ENCODE data around the gene FMN1.

The FMN1 gene

DNA sequence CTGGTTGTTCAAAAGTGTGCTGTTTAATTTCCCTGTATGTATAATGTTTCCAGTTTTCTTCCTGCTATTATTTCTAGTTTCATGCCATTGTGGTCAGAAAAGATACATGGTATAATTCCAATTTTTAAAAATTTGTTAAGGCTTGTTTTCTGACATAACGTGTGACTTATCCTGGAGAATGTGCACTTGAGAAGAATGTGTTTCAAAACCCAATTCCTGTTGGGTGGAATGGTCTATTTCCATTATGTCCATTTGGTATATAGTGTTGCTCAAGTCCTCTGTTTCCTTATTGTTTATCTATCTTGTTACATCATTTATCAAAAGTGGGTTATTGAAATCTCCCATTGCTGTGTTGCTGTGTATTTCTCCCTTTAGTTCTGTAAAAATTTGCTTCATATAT is 261.3 kb downstream of the FMN1 start:
- DNase-seq (ENCODE audit: low read depth): no peak

DNA sequence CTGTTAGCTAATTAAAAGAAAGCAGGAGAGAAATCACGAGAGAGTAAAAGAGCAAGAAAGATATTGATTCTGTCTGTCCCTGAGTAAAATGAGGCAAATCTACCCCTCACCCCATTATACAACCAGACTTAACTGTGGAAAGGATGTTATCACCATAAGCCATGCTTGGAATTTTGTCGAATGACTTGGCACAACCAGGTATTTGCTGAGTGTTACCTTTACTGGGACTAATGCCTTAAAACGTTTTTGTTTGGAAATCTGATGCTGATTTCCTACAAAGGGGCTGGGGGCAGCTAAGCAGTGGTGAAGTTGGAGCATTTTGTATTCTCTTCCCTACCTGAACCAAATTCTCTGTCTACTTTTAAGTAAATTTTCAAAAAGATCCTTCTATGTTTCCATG is 265.6 kb downstream of the FMN1 start:
- DNase-seq (ENCODE audit: low read depth): no peak

DNA sequence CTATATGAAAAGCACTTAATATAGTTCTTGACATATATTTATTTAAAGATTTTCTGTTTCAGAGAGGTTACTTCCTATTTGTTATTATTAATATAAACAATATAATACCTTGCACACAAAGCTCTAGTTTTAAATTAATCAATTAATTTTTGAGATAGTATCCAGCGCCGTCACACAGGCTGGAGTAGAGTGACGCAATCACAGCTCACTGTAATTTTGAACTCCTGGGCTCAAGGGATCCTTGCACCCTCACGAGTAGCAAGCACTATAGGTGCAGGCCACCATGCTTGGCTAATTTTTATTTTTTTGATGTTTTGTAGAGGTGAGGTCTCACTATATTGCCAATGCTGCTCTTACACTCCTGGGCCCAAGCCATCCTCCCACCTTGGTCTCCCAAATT is 267.4 kb downstream of the FMN1 start:
- DNase-seq (ENCODE audit: low read depth): no peak

DNA sequence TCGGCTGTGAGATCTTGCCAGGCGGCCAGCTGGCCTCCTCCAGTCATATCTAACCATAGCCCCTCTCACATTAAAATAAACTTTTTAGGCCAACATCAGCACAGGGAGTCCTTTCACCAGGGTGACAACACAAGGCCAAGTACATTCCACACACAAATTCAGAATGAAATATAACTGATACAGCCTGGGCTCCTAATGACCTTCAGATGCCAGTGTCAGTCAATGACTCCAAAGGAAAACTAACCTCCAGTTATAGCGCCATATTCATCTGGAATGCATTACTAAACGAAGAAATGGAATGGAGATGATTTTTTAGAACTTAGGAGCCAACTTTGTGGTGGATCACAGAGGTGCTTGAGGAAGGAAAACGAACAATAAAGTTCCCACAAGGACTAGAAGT is 271.3 kb downstream of the FMN1 start:
- no peak for DNase-seq (ENCODE audit: low read depth)

DNA sequence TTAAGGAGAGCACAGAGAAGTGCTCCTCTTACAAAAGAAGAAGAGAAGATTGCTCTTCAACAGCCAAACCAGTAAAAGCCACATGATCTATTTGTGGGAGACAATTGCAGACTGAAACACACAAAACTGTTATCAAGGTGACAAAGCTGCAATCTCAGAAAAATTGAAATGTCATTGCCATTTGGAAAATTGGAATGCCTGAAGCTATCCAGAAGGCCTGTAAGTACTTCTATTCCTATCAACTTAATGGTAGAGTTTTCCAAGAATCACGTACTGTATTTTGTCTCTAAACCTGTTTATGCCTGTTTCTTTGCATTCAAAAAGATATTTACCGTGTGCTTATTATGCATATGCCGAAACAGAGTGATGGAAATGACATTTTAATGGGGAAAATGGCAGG is 272.0 kb downstream of the FMN1 start:
- DNase-seq (ENCODE audit: low read depth): no peak

DNA sequence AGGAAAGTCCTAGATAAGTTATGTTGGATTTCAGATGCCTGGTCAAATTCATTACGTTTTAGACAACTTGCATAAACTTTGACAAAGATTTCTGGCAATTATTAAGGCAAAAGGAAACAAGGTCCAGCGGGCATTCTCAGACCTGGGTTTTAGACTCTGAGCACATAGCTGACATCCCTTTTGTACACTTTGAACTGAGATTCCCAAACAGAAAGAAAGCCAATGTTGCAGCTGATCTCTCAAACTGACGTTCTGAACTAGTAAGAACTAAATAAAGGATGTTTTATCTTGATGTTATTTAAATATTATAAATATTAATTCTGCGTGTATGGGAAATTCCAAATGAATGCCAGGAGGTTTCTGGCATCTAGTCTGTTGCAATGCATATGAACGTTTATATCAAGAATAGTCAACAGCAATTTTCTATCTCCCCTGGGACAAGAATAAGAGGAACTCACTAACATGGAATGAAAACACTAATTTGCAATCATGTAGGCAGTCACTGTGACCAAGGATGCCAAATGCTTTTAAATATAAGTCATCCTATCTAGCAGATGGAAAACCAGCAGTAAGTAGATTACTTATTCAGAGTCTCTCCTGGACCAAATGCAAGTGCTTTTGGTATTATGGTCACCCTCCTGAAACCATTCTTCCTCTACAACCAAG is 274.6 kb downstream of the FMN1 start:
- DNase-seq (ENCODE audit: low read depth): peak; percentile 67

DNA sequence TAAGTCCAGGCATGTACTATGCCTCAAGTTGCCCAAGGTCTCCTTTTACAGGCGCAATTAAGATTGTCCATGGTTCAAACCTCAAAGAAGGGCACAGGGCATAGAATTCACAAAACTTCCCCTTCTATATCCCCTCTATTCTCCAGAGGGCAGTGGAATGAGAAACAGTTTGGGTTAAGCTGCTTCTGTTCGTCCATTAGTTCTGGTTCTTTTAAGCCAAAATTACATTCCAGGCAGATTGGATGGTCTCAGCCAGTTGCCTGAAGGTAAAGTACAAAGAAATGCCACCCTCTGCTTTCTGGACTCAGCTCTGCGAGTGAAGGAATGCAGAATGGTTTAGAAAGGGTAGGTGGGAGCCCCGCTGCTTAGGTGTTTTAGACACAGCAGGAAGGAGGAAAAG is 276.0 kb downstream of the FMN1 start:
- DNase-seq (ENCODE audit: low read depth): no peak

DNA sequence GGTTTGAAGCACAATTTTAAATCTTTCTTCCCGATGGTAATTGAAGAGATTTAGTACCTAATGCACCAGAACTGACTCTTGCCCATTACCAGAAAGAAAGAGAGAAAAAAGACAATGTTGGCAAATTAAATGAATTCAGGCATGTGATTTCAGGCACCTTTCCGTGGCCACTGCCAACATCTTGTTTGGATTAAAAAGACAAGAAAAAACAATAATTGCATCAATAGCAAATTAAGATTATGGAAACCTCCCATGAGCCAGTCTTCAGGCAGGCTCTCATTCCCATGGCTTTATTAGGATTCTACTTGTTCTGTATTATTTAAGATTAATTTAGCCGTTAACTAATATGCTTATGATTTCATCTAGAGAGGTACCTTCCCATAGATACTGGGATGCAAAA is 283.7 kb downstream of the FMN1 start:
- no peak for DNase-seq (ENCODE audit: low read depth)

DNA sequence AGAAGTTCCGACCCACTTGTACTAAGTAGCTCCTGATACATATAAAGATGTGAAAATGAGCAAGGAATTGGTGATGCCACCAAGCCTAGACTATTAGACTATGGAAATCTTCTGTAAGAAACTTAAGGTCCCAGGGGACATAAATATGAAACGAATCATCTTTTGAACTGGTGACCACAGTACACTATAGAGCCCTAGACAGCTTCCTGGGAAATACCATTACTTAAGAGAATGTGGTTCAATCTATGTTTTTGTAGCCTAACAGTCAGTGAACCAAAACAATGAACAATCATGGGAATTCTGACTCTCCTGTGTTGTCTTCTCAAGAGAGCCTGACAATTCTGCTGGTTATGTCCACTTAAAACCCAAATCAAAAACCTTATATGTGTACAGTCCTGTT is 285.1 kb downstream of the FMN1 start:
- peak; percentile 22 for DNase-seq (ENCODE audit: low read depth)

DNA sequence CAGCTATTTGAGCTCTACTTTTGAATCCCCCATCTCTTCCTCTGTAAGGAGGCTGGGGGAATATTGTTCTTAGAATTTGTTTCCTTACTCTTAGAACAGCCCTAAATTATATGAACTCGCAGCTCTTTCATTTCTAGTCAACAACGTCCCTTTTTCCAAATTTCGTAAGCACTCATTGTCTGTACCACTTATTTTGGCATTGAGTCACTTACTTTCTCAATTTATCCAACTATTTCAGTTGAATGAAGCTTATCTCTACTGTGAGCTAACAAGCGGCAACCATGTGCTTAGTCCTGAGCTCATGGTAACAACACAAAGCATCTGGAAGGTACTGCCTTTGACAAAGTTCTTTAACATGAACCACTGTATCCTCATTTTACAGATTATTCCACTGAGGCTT is 285.6 kb downstream of the FMN1 start:
- DNase-seq (ENCODE audit: low read depth): no peak

DNA sequence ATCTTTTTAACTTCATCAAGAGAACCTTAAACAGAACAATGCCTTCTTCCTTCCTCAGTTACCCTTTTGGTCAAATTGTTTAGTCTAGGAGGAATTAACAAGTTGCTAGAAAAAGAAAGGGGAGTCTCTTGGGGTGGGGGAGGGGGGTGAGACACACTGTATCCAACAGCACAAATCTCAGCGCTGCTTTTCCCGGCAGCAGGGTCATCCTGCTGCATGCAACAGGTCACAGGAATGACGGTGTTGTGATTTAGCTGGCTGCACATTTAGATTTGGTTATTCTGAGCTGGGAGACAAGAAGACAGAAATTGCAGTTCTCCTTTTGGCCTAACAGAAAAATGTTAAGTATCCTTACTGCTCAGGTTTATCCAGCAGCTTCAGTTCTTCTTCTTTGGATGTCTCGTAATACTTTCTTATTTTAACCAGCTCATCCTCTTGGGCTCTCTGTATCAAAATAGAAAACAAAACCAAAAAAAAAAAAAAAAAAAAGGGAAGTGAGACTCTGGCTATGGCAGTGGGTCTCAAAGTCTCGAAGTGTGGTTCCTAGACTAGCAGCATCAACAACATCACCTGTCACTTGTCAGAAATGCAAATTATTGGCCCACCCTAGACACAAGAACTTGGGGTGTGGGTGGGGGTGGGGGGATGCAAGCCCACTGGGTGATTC is 286.2 kb downstream of the FMN1 start:
- peak; percentile 57 for DNase-seq (ENCODE audit: low read depth)

DNA sequence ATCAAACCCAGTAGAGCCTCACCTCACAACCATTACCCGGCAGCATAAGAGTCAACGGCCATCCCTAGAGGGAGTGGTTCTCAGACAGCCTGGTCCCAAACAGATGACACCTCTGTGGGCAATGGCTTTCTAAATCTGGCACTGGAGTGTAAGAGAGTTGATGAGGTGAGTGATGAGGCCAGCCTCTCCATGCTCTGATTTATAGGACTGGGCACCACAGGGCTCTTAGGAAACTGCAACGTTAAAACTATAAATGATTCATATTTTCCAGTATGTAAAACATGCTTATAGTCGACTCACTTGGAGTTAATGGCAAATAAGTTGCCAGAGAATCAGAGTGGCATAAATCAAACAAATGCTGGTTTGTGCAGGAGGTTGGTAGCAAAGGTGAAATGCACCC is 289.0 kb downstream of the FMN1 start:
- no peak for DNase-seq (ENCODE audit: low read depth)

DNA sequence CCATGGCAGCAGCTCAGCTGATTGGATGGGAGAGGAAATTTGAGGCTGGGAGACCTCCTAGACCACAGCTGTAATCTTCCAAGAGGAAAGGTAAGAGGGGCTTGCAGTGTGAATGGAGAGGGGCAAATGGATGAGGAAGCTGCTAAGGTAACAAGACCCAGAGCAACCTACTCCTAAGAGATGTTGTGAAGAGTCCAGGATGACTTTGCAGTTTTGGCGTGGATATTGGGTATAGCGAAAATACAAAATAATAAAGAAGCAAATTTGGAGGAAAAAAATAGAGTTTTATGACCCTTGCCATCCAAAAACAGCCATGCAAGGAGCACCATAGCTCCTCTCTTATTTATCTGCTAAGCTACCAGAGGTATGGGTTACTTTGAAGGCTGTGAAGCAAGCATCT is 290.1 kb downstream of the FMN1 start:
- no peak for DNase-seq (ENCODE audit: low read depth)

DNA sequence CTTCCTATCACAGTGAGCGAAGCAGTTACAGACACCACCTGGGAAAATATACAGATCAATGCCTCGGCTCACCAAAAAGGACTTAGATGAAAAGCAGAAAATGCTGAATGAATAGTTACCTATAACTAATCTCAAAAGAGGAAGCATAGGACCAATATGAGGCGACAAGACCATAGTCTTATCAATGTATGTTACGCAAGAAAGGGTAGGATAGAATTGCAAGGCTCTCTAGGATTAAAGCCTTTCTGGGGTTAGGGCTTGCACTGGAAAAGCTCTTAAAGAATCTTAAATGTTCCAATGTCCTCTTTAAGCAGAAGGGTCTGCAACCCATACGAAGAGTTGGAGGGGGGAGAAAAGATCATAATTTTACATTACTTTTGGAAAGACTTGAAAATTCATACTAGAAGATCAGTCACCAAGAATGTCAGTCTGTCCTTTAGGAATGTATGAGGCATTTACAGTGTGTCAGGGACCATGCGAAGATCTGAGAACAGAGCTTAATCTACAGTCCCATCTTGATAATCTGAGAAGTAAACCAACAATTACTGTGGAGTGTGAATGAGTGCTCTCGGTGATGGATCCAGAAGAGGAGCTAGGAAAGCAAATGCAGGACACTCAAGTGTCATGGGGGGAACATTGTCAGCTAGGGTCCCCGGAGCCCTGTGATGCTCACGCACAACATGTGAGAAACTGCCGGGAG is 290.8 kb downstream of the FMN1 start:
- no peak for DNase-seq (ENCODE audit: low read depth)

DNA sequence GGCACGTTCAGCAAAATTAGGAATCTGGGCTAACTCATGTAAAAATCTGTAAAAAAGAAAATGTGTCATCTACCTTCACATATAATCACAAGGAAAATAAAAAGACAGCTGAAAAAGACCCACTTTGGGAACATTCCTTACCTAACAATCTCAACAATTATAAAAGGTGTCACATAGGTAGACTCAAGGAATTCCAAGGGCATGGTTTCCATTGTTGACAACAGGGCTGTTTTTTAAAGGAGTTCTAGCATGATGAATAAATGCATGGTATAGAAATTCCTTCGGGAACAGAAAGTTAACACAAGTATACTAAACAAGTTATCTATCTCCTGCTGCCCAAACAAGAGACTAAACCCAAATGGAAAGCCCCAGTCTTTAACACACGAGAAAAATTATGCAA is 292.5 kb downstream of the FMN1 start:
- no peak for DNase-seq (ENCODE audit: low read depth)

DNA sequence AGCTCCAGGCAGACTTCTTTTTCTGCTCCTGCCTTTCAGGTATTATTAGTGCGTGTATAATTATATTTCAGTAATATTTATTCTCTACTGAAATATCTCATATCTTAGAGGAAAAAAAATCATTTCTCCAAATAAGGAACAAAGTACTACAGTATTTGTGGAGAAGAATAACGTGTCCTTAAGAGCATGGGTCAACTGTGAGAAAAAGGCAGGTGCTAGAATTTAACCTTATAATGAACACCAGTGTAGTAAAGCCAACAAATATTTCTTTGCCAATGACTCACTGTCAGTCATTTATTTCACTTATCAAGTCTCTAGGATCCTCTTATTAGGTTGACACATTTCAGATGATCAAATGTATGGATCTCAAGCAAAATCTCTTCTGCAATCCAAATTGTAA is 293.3 kb downstream of the FMN1 start:
- no peak for DNase-seq (ENCODE audit: low read depth)

DNA sequence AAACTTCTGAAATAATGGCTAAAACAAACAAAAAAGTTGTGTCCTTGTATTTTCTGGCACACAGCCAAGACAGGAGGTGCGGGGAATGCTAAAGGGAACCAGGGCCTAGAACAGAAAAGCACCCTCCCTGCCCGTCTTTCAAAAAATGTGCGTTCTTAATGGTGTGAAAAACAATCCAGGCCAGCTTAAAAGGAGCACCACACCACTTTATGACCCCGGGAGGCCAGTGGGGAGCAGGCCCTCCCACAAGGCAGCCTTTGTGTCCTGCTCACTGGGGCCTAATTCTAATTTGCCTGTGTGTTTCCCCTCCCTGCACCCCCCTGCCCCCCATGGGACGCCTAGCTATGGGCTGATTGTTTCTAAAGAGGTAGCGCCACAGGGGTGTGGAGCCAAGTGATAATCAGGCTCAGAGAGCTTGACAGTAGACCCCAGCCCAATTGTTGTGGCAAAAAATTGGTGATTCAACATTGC is 295.4 kb downstream of the FMN1 start:
- DNase-seq (ENCODE audit: low read depth): no peak

DNA sequence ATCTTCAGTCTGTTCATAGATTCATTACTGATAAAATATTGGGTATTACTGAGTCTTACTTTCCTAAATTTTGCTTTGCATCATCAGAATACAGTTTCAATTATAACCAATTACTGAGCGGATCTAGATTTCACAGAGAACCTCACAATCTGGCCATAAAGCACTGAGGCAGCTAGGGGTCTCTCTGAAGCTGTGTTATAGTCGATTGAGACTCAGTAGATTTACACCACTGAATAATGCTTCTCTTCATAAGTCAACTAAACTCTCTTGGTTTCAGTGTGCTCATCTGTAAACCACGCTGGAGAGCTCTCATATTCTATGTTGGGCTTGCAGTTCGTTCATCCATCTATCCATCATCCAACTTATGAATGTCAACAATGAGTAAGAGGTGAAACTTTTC is 296.1 kb downstream of the FMN1 start:
- DNase-seq (ENCODE audit: low read depth): no peak

DNA sequence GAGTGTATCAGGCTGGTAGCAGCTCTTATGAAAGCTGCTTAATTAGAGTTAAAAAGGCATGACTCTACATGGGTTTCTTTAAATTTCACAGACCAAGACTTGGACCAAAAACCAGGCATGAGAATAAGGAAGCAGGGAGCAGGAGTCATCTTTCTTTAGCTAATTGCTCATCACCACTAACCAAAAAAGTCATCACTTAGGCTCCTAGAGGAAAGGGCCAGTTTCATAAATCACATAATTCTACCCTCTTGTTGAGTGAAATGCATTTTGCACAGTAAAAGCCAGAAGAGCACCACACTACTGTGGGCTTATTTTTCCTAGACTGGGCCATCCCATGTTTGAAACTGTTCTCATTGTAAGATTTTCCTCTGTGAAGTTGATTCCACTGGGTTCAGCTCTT is 301.1 kb downstream of the FMN1 start:
- DNase-seq (ENCODE audit: low read depth): no peak

DNA sequence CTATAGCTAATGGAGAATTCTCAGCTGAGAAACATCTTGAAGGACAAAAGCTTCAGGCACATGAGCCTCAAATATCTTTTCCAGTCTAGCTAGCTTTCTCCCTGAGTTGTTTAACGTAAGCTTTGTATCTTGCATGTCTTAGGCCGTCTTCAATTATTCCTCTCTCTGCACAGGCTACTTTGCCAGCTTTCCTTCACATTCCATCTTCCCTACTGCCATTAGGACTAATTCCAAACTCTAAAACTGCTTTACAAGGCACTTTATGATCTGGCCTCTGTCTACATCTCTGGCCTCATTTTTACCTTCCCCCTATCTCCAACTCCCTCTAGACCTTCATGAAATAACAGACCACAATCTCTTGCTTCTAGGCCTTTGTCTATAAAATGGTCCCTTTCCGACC is 305.3 kb downstream of the FMN1 start:
- no peak for DNase-seq (ENCODE audit: low read depth)

DNA sequence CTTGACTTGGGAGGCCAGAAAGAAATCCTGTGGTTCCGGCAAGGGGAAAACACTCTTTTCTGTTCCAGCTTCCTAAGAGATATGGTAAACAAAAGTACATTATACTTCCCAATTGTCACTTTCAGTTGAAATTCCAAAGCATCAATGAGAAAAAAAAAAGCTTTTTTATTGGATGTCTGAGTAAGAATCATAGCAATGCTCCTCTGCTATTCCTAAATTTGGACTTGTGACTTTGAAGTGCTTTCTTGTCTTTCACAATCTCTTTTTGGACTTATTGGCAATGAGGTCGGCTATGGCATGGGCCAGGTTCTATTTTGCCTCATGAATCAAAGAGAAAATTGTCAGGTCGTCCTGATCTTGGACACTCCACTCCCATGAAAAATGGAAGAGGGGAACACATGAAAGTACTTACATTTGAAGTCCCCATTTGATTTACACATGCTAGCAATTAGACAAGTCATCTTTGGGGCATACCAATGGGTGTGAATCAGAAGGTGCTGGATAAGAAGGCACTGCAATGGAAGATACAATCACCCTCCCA is 306.2 kb downstream of the FMN1 start:
- no peak for DNase-seq (ENCODE audit: low read depth)

DNA sequence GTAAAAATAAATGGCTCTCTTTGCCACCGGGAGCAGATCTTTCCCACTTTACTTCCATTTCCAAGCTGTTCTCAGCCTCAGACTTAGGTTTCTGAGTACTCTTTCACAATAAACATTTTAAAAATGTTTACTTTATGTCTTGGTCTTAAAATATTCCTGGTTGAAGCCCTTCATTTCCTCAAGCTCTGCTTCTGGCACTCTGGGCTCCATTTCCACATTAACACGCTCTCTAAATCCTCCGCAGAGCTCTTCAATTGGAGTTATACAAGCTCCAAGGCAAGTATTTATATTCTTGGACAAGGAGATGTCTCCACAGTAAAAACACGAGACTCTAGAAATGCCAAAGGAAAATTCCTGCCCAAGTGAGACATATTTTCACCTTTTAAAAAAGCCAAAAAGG is 307.4 kb downstream of the FMN1 start:
- DNase-seq (ENCODE audit: low read depth): no peak

DNA sequence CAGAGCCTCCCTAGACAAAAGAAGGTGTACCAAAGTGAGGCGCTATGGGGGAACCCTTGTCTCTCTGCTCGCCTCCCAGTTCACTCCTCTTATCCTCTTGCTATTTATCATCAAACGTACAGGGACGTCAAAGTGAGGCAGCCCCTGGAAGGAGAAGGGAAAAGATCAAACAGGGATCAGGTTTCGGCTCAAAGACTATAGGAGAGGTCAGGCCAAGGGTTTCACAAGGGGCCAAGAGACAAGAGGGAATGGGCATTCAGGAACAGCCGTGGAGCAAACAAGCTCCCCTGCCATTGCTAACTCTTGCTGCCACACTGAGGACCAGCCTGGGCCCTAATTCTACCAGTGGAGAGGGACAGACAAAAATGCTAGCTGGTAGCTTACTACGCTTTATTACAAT is 308.1 kb downstream of the FMN1 start:
- DNase-seq (ENCODE audit: low read depth): no peak
